SK-N-SH treated with all-trans-retinoic acid at 6 μM for 48 hours (cell line): ENCODE data around the gene MEIS2.

Source experiments
- ARNTL ChIP-seq: fragments of 450-650 bp; formaldehyde crosslinking; IDR thresholded peaks from 2 replicates; pipeline ENCODE4 v1.5.0; 2020; ENCODE audit warnings: low read depth, mild to moderate bottlenecking, moderate library complexity, borderline replicate concordance
- OSR1 ChIP-seq: fragments of 250-450 bp; sonication (Bioruptor Pico); IDR thresholded peaks from 2 replicates; pipeline ENCODE4 v1.8.0; 2022; ENCODE audit warnings: moderate library complexity, mild to moderate bottlenecking, inconsistent platforms
- PATZ1 ChIP-seq: fragments of 250-450 bp; sonication (Bioruptor Pico); IDR thresholded peaks from 2 replicates; pipeline ENCODE4 v1.8.0; 2020; ENCODE audit warnings: mild to moderate bottlenecking, moderate library complexity, borderline replicate concordance
- PPARA ChIP-seq: fragments of 250-450 bp; sonication (Bioruptor Pico); IDR thresholded peaks from 2 replicates; pipeline ENCODE4 v1.5.0; 2020; ENCODE audit warnings: mild to moderate bottlenecking, borderline replicate concordance
- RARB ChIP-seq: fragments of 250-450 bp; sonication (Bioruptor Pico); IDR thresholded peaks from 2 replicates; pipeline ENCODE4 v1.8.0; 2021; ENCODE audit warnings: mild to moderate bottlenecking, moderate library complexity
- SNAI2 ChIP-seq: fragments of 250-450 bp; sonication (Bioruptor Pico); IDR thresholded peaks from 2 replicates; pipeline ENCODE4 v1.5.0; 2020; ENCODE audit warnings: mild to moderate bottlenecking, moderate library complexity
- TOX ChIP-seq: fragments of 250-450 bp; sonication (Bioruptor Pico); IDR thresholded peaks from 2 replicates; pipeline ENCODE4 v1.8.0; 2021; ENCODE audit warnings: mild to moderate bottlenecking, moderate library complexity, borderline replicate concordance
- ZC3H10 ChIP-seq: fragments of 250-450 bp; sonication (Bioruptor Pico); IDR thresholded peaks from 2 replicates; pipeline ENCODE4 v1.5.1; 2021; ENCODE audit warnings: mild to moderate bottlenecking, moderate library complexity
- ZFP30 ChIP-seq: fragments of 450-650 bp; formaldehyde crosslinking; IDR thresholded peaks from 2 replicates; pipeline ENCODE4 v1.5.0; 2022; ENCODE audit warnings: mild to moderate bottlenecking, moderate library complexity
- ZNF70 ChIP-seq: fragments of 450-650 bp; formaldehyde crosslinking; IDR thresholded peaks from 2 replicates; pipeline ENCODE4 v1.5.0; 2020; ENCODE audit warnings: mild to moderate bottlenecking, moderate library complexity

- no peak for TF ChIP-seq OSR1 (CRISPR knock-in tag)
- no peak for TF ChIP-seq RARB (CRISPR knock-in tag)
- no peak for TF ChIP-seq ZNF70 (CRISPR knock-in tag)
- TF ChIP-seq PATZ1 (CRISPR knock-in tag) = no peak
- TF ChIP-seq ARNTL (CRISPR knock-in tag) = no peak
- no peak for TF ChIP-seq ZFP30 (CRISPR knock-in tag)
- no peak for TF ChIP-seq TOX (CRISPR knock-in tag)
- TF ChIP-seq PPARA = no peak
- TF ChIP-seq ZC3H10 (CRISPR knock-in tag) = no peak
- TF ChIP-seq SNAI2 (CRISPR knock-in tag) = no peak
Observed at GRCh38 chr15:36841193-36841592, 259.2 kb downstream of the MEIS2 start.
